Measurements from ENCODE around the gene KRT77. TPM values are rescaled to one million over a fixed set of nuclear protein-coding genes. Genes with fewer than 3 reads are reported as not detected.

Gene KRT77
- total and polyA plus RNA-seq, 2 experiments from 2014 or later: not detected

- TF ChIP-seq, protein P1, sequence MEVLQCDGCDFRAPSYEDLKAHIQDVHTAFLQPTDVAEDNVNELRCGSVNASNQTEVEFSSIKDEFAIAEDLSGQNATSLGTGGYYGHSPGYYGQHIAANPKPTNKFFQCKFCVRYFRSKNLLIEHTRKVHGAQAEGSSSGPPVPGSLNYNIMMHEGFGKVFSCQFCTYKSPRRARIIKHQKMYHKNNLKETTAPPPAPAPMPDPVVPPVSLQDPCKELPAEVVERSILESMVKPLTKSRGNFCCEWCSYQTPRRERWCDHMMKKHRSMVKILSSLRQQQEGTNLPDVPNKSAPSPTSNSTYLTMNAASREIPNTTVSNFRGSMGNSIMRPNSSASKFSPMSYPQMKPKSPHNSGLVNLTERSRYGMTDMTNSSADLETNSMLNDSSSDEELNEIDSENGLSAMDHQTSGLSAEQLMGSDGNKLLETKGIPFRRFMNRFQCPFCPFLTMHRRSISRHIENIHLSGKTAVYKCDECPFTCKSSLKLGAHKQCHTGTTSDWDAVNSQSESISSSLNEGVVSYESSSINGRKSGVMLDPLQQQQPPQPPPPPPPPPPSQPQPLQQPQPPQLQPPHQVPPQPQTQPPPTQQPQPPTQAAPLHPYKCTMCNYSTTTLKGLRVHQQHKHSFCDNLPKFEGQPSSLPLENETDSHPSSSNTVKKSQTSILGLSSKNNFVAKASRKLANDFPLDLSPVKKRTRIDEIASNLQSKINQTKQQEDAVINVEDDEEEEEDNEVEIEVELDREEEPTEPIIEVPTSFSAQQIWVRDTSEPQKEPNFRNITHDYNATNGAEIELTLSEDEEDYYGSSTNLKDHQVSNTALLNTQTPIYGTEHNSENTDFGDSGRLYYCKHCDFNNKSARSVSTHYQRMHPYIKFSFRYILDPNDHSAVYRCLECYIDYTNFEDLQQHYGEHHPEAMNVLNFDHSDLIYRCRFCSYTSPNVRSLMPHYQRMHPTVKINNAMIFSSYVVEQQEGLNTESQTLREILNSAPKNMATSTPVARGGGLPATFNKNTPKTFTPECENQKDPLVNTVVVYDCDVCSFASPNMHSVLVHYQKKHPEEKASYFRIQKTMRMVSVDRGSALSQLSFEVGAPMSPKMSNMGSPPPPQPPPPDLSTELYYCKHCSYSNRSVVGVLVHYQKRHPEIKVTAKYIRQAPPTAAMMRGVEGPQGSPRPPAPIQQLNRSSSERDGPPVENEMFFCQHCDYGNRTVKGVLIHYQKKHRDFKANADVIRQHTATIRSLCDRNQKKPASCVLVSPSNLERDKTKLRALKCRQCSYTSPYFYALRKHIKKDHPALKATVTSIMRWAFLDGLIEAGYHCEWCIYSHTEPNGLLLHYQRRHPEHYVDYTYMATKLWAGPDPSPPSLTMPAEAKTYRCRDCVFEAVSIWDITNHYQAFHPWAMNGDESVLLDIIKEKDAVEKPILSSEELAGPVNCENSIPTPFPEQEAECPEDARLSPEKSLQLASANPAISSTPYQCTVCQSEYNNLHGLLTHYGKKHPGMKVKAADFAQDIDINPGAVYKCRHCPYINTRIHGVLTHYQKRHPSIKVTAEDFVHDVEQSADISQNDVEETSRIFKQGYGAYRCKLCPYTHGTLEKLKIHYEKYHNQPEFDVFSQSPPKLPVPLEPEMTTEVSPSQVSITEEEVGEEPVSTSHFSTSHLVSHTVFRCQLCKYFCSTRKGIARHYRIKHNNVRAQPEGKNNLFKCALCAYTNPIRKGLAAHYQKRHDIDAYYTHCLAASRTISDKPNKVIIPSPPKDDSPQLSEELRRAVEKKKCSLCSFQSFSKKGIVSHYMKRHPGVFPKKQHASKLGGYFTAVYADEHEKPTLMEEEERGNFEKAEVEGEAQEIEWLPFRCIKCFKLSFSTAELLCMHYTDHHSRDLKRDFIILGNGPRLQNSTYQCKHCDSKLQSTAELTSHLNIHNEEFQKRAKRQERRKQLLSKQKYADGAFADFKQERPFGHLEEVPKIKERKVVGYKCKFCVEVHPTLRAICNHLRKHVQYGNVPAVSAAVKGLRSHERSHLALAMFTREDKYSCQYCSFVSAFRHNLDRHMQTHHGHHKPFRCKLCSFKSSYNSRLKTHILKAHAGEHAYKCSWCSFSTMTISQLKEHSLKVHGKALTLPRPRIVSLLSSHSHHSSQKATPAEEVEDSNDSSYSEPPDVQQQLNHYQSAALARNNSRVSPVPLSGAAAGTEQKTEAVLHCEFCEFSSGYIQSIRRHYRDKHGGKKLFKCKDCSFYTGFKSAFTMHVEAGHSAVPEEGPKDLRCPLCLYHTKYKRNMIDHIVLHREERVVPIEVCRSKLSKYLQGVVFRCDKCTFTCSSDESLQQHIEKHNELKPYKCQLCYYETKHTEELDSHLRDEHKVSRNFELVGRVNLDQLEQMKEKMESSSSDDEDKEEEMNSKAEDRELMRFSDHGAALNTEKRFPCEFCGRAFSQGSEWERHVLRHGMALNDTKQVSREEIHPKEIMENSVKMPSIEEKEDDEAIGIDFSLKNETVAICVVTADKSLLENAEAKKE (CRISPR knock-in tag; IDR thresholded peaks at IDR 0.05): no peak
- TF ChIP-seq ZNF331 (CRISPR knock-in tag; IDR thresholded peaks at IDR 0.05; ENCODE audit: low read depth) (no peak), CREB1 (CRISPR knock-in tag; IDR thresholded peaks at IDR 0.05; ENCODE audit: low read depth) (no peak), NANOG (IDR thresholded peaks at IDR 0.05; ENCODE audit: borderline replicate concordance) (no peak), ETS1 (IDR thresholded peaks at IDR 0.05) (no peak), POLR2AphosphoS5 (IDR thresholded peaks at IDR 0.05; ENCODE audit: low read depth) (no peak), EZH2phosphoT487 (IDR thresholded peaks at IDR 0.05; ENCODE audit: unreplicated experiment) (no peak), CTCF (conservative IDR thresholded peaks at IDR 0.05; ENCODE audit: low read depth in 2 of 2) (no peak)
These were observed 36.6 kb upstream of the KRT77 start (continued) for GRCh38 chr12:52739963-52740362.

Measured in GM23338 (cell line).